Naive thymus-derived CD8-positive, alpha-beta T cell (primary cell): ENCODE results near the gene LRBA. TPM values are rescaled to one million over a fixed set of nuclear protein-coding genes. Genes with fewer than 3 reads are reported as not detected.
"Not testable (repeated sequence)": the region's sequence is repeated elsewhere in the genome, so short reads cannot be mapped to it uniquely, and the experiment has no call there.

Experiments
- ATAC-seq, 2 donors: fragments of 150-1000 bp; cut with Tn5 transposase in 1 of 2; sonication (Bioruptor Pico), chemical (Tn5 transposase) in 1 of 2; 1 replicate in 1 of 2; 2 replicates in 1 of 2; pipeline ENCODE4 v1.10.0; 2021; ENCODE audit warnings: mild to moderate bottlenecking in 2 of 2, moderate library complexity in 2 of 2
- POLR2A ChIA-PET: fragments of 350-600 bp; sonication (Branson Sonifier 250); formaldehyde crosslinking; loops from one replicate; lab custom pipeline; 2021; ENCODE audit warnings: antibody characterized with exemption; lab: Charles Lee
- DNase-seq, 10 donors: peaks; one replicate each; pipeline versions ENCODE4 v3.0.0 to v3.0.0-alpha.2; 2020 to 2022
- H3K27ac Mint-ChIP-seq, 10 donors: one replicate each; pipeline ENCODE4 v1.8.0; 2020 to 2022; ENCODE audit warnings: mild to moderate bottlenecking in 10 of 10, mixed read lengths in 10 of 10, moderate library complexity in 4 of 10, inconsistent platforms in 1 of 10
- H3K27me3 Mint-ChIP-seq, 5 donors: one replicate each; pipeline ENCODE4 v1.8.0; 2021 to 2022; ENCODE audit warnings: mixed read lengths in 5 of 5
- H3K36me3 Mint-ChIP-seq, 3 donors: one replicate each; pipeline ENCODE4 v1.8.0; 2020 to 2022; ENCODE audit warnings: mixed read lengths in 3 of 3, mild to moderate bottlenecking in 2 of 3, inconsistent platforms in 1 of 3
- H3K4me1 Mint-ChIP-seq, 4 donors: one replicate each; pipeline ENCODE4 v1.8.0; 2021 to 2022; ENCODE audit warnings: mixed read lengths in 4 of 4
- H3K4me3 Mint-ChIP-seq, 10 donors: one replicate each; pipeline ENCODE4 v1.8.0; 2020 to 2022; ENCODE audit warnings: mild to moderate bottlenecking in 10 of 10, mixed read lengths in 10 of 10, moderate library complexity in 6 of 10, inconsistent platforms in 1 of 10
- H3K9me3 Mint-ChIP-seq, 9 donors: one replicate each; pipeline ENCODE4 v1.8.0; 2020 to 2022; ENCODE audit warnings: mixed read lengths in 9 of 9, mild to moderate bottlenecking in 3 of 9, inconsistent platforms in 1 of 9, moderate library complexity in 1 of 9
- polyA plus RNA-seq, 3 donors: library from polyadenylated mRNA; unstranded; fragments of 300-500 nt; fragmentation: Illumina TruSeq; gene quantifications; one replicate each; pipeline ENCODE4 v1.2.3, GENCODE V29; 2021
- total RNA-seq, 8 experiments: library from RNA in 2 of 8; stranded (reverse) in 2 of 8; gene quantifications; one replicate each; pipeline ENCODE4 v1.2.3 and lab custom pipeline; 2021 to 2026

Gene LRBA
- total and polyA plus RNA-seq, 5 experiments from 2014 or later, result 16.4 to 57.7 (median 18.4) TPM

GRCh38 chr4:150773032-150773431 is 242.1 kb downstream of the LRBA start:
- H3K9me3 Mint-ChIP-seq, result no peaks in the 10 kb centered on the region
- H3K27ac Mint-ChIP-seq, result no peak overlapping the region
- H3K27me3 Mint-ChIP-seq, result no peaks in the 10 kb centered on the region
- POLR2A ChIA-PET, result no interaction called here
- DNase-seq, result no peak
- H3K4me3 Mint-ChIP-seq, result no peak overlapping the region
- H3K4me1 Mint-ChIP-seq, result peaks cover 3 to 11% (median 4%) of the 10 kb centered on the region in 4 donors
- H3K36me3 Mint-ChIP-seq, result peaks cover 4 to 38% (median 36%) of the 10 kb centered on the region in 3 donors
- no peak for ATAC-seq

GRCh38 chr4:150771382-150771781 is 243.7 kb downstream of the LRBA start:
- ATAC-seq, result no peak
- H3K27ac Mint-ChIP-seq, result no peak overlapping the region
- POLR2A ChIA-PET, result no interaction called here
- no peak for DNase-seq
- peaks cover 9 to 40% (median 40%) of the 10 kb centered on the region in 3 donors for H3K36me3 Mint-ChIP-seq
- no peaks in the 10 kb centered on the region for H3K27me3 Mint-ChIP-seq
- no peak overlapping the region for H3K4me3 Mint-ChIP-seq
- peaks cover 3 to 11% (median 4%) of the 10 kb centered on the region in 4 donors for H3K4me1 Mint-ChIP-seq
- H3K9me3 Mint-ChIP-seq, result peaks cover 0 to 2% (median 0%) of the 10 kb centered on the region in 9 donors

GRCh38 chr4:150769845-150770244 is 245.2 kb downstream of the LRBA start:
- no peak for ATAC-seq
- H3K9me3 Mint-ChIP-seq, result peaks cover 0 to 2% (median 0%) of the 10 kb centered on the region in 9 donors

GRCh38 chr4:150769248-150769647 is 245.8 kb downstream of the LRBA start:
- DNase-seq (no peak), ATAC-seq (no peak)
- H3K27me3 Mint-ChIP-seq, result no peaks in the 10 kb centered on the region
- no peak overlapping the region for H3K27ac Mint-ChIP-seq
- POLR2A ChIA-PET, result no interaction called here
- peaks cover 2 to 6% (median 3%) of the 10 kb centered on the region in 4 donors for H3K4me1 Mint-ChIP-seq
- no peak overlapping the region for H3K4me3 Mint-ChIP-seq
- H3K9me3 Mint-ChIP-seq, result peaks cover 0 to 3% (median 0%) of the 10 kb centered on the region in 9 donors
- peaks cover 9 to 37% (median 33%) of the 10 kb centered on the region in 3 donors for H3K36me3 Mint-ChIP-seq

More at GRCh38 chr4:150769845-150770244, 245.2 kb downstream of the LRBA start:
- Mint-ChIP-seq H3K27ac (no peak overlapping the region), H3K4me1 (peaks cover 2 to 6% (median 3%) of the 10 kb centered on the region in 4 donors), H3K27me3 (no peaks in the 10 kb centered on the region), H3K36me3 (peaks cover 9 to 33% (median 31%) of the 10 kb centered on the region in 3 donors), H3K4me3 (no peak overlapping the region)
- DNase-seq, result no peak
- POLR2A ChIA-PET, result no interaction called here

- peaks cover 9 to 39% (median 30%) of the 10 kb centered on the region in 3 donors for H3K36me3 Mint-ChIP-seq
- no peak for DNase-seq
- no peaks in the 10 kb centered on the region for H3K27me3 Mint-ChIP-seq
- POLR2A ChIA-PET, result no interaction called here
- ATAC-seq, result no peak
- peaks cover 2 to 6% (median 3%) of the 10 kb centered on the region in 4 donors for H3K4me1 Mint-ChIP-seq
- H3K27ac Mint-ChIP-seq, result no peak overlapping the region
- no peak overlapping the region for H3K4me3 Mint-ChIP-seq
- peaks cover 0 to 3% (median 0%) of the 10 kb centered on the region in 9 donors for H3K9me3 Mint-ChIP-seq
These were observed 246.6 kb downstream of the LRBA start for GRCh38 chr4:150768497-150768896.

GRCh38 chr4:150765216-150765615 is 249.9 kb downstream of the LRBA start:
- Mint-ChIP-seq H3K4me1 (peaks cover 0 to 3% (median 2%) of the 10 kb centered on the region in 4 donors), H3K9me3 (peaks cover 0 to 3% (median 0%) of the 10 kb centered on the region in 9 donors), H3K4me3 (no peak overlapping the region), H3K36me3 (peaks cover 16 to 39% (median 18%) of the 10 kb centered on the region in 3 donors), H3K27ac (no peak overlapping the region), H3K27me3 (no peaks in the 10 kb centered on the region)
- POLR2A ChIA-PET, result no interaction called here
- no peak for DNase-seq
- ATAC-seq, result no peak

- Mint-ChIP-seq H3K36me3 (peaks cover 18 to 30% (median 19%) of the 10 kb centered on the region in 3 donors), H3K9me3 (no peaks in the 10 kb centered on the region), H3K27ac (no peak overlapping the region), H3K27me3 (no peaks in the 10 kb centered on the region), H3K4me3 (no peak overlapping the region), H3K4me1 (peaks cover 0 to 9% (median 4%) of the 10 kb centered on the region in 4 donors)
- POLR2A ChIA-PET, result no interaction called here
- ATAC-seq (no peak), DNase-seq (no peak)
These were observed 263.4 kb downstream of the LRBA start for GRCh38 chr4:150751648-150752047.

GRCh38 chr4:150750824-150751223 is 264.3 kb downstream of the LRBA start:
- Mint-ChIP-seq H3K4me3 (no peak overlapping the region), H3K4me1 (peaks cover 0 to 9% (median 4%) of the 10 kb centered on the region in 4 donors), H3K27me3 (no peaks in the 10 kb centered on the region), H3K27ac (no peak overlapping the region), H3K36me3 (peaks cover 20 to 33% (median 23%) of the 10 kb centered on the region in 3 donors), H3K9me3 (no peaks in the 10 kb centered on the region)
- DNase-seq (no peak), ATAC-seq (no peak)
- POLR2A ChIA-PET, result no interaction called here

GRCh38 chr4:150746156-150746555 is 268.9 kb downstream of the LRBA start:
- Mint-ChIP-seq H3K27ac (no peak overlapping the region), H3K9me3 (peaks cover 0 to under 1% (median 0%) of the 10 kb centered on the region in 9 donors), H3K4me3 (no peak overlapping the region), H3K4me1 (peaks cover 0 to 13% (median 3%) of the 10 kb centered on the region in 4 donors), H3K36me3 (peaks cover 14 to 29% (median 17%) of the 10 kb centered on the region in 3 donors), H3K27me3 (no peaks in the 10 kb centered on the region)
- no peak for DNase-seq
- POLR2A ChIA-PET, result no interaction called here
- ATAC-seq, result no peak

GRCh38 chr4:150744570-150744969 is 270.5 kb downstream of the LRBA start:
- POLR2A ChIA-PET, result no interaction called here
- H3K4me3 Mint-ChIP-seq, result no peak overlapping the region
- no peaks in the 10 kb centered on the region for H3K27me3 Mint-ChIP-seq
- ATAC-seq, result no peak
- H3K4me1 Mint-ChIP-seq, result peaks cover 0 to 9% (median 5%) of the 10 kb centered on the region in 4 donors
- H3K36me3 Mint-ChIP-seq, result peaks cover 19 to 31% (median 23%) of the 10 kb centered on the region in 3 donors
- DNase-seq, result no peak
- peaks cover 0 to 6% (median 0%) of the 10 kb centered on the region in 9 donors for H3K9me3 Mint-ChIP-seq
- peak overlapping the region in 2 of 10 donors; percentile 1 to 30 for H3K27ac Mint-ChIP-seq

- POLR2A ChIA-PET, result no interaction called here
- Mint-ChIP-seq H3K27ac (peak overlapping the region in 2 of 10 donors; percentile 1 to 28), H3K4me1 (peaks cover 0 to 9% (median 5%) of the 10 kb centered on the region in 4 donors), H3K36me3 (peaks cover 19 to 31% (median 23%) of the 10 kb centered on the region in 3 donors), H3K27me3 (no peaks in the 10 kb centered on the region), H3K9me3 (peaks cover 0 to 6% (median 0%) of the 10 kb centered on the region in 9 donors), H3K4me3 (no peak overlapping the region)
- DNase-seq (no peak), ATAC-seq (no peak)
These were observed 271.3 kb downstream of the LRBA start for GRCh38 chr4:150743564-150744342.

- ATAC-seq, H3K4me3 Mint-ChIP-seq, H3K27me3 Mint-ChIP-seq, H3K27ac Mint-ChIP-seq, DNase-seq, POLR2A ChIA-PET, H3K4me1 Mint-ChIP-seq, H3K9me3 Mint-ChIP-seq: not testable (repeated sequence)
- peaks cover 17 to 29% (median 23%) of the 10 kb centered on the region in 3 donors for H3K36me3 Mint-ChIP-seq
These were observed 272.2 kb downstream of the LRBA start for GRCh38 chr4:150742930-150743329.

- DNase-seq, result no peak
- POLR2A ChIA-PET, result no interaction called here
- Mint-ChIP-seq H3K36me3 (peaks cover 13 to 28% (median 18%) of the 10 kb centered on the region in 3 donors), H3K27me3 (no peaks in the 10 kb centered on the region), H3K4me3 (no peak overlapping the region), H3K27ac (peak overlapping the region in 1 of 10 donors; percentile 15), H3K9me3 (peaks cover 0 to 6% (median 0%) of the 10 kb centered on the region in 9 donors), H3K4me1 (peaks cover 2 to 8% (median 4%) of the 10 kb centered on the region in 4 donors)
- no peak for ATAC-seq
These were observed 275.5 kb downstream of the LRBA start for GRCh38 chr4:150739591-150739990.
